Neutrophil (primary cell): ENCODE measurements around the gene RANGRF.

ENCODE experiments used
- H3K27ac ChIP-seq: fragments of 200-600 bp; sonication (generic); 2 replicates; pipeline ENCODE4 v1.5.1; 2016; ENCODE audit warnings: mild to moderate bottlenecking, moderate library complexity
- H3K27me3 ChIP-seq: fragments of 200-600 bp; sonication (generic); 2 replicates; pipeline ENCODE4 v1.6.0; 2016; ENCODE audit warnings: mild to moderate bottlenecking
- H3K36me3 ChIP-seq: fragments of 200-600 bp; sonication (generic); 2 replicates; pipeline ENCODE4 v1.5.1; 2017
- H3K4me1 ChIP-seq, 2 experiments: fragments of 200-600 bp in 1 of 2; sonication (generic) in 1 of 2; 1 replicate in 1 of 2; 2 replicates in 1 of 2; pipeline versions ENCODE4 v1.5.1 to v1.6.1; 2013 to 2016; ENCODE audit warnings: low read depth in 1 of 2, low read length in 1 of 2, mild to moderate bottlenecking in 1 of 2, moderate library complexity in 1 of 2; ENCODE audit not compliant: control insufficient read depth in 1 of 2, insufficient read depth in 1 of 2
- H3K4me3 ChIP-seq, 2 experiments: fragments of 200-600 bp in 1 of 2; sonication (generic) in 1 of 2; 1 replicate in 1 of 2; 2 replicates in 1 of 2; pipeline ENCODE4 v1.5.1; 2013 to 2016; ENCODE audit warnings: low read depth in 1 of 2, low read length in 1 of 2, mild to moderate bottlenecking in 1 of 2, moderate library complexity in 1 of 2
- H3K9me3 ChIP-seq: fragments of 200-600 bp; sonication (generic); 2 replicates; pipeline ENCODE4 v1.5.1; 2016
- TF ChIP-seq, protein P1 (sequence below): fragments of 200-600 bp; sonication (generic); IDR thresholded peaks from 2 replicates; pipeline ENCODE4 v1.5.1; 2016; ENCODE audit warnings: antibody characterized with exemption

The RANGRF gene

DNA sequence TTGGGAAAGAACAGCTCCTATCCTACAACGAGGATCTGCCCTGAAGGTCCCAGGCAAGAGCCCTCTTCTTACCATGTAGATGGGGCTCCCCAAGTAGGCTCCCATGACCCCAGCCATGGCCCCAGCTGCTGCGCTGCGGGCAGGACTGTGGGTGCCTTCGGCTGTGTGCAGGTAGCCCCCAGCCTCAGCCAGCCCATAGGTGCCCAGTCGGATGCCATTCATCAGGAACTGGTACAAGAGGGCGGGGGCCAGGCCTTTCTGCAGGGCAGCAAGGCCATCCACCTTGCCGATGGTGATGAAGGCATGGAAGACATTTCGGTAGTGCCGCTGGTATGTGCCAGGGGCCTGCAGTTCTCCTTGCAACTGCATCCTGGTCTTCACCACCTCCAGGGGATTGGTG, 5.9 kb downstream of the RANGRF start:
- Histone ChIP-seq H3K27ac (peak overlapping the region; percentile 93), H3K4me1 (peaks cover 29 to 33% of the 10 kb centered on the region in 2 experiments), H3K9me3 (no peaks in the 10 kb centered on the region), H3K27me3 (no peaks in the 10 kb centered on the region), H3K4me3 (peak overlapping the region; percentile 74 to 89), H3K36me3 (no peaks in the 10 kb centered on the region)
- TF ChIP-seq, protein P1, sequence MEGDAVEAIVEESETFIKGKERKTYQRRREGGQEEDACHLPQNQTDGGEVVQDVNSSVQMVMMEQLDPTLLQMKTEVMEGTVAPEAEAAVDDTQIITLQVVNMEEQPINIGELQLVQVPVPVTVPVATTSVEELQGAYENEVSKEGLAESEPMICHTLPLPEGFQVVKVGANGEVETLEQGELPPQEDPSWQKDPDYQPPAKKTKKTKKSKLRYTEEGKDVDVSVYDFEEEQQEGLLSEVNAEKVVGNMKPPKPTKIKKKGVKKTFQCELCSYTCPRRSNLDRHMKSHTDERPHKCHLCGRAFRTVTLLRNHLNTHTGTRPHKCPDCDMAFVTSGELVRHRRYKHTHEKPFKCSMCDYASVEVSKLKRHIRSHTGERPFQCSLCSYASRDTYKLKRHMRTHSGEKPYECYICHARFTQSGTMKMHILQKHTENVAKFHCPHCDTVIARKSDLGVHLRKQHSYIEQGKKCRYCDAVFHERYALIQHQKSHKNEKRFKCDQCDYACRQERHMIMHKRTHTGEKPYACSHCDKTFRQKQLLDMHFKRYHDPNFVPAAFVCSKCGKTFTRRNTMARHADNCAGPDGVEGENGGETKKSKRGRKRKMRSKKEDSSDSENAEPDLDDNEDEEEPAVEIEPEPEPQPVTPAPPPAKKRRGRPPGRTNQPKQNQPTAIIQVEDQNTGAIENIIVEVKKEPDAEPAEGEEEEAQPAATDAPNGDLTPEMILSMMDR: no peak

- H3K4me3 ChIP-seq: peak overlapping the region; percentile 74 to 89
- no peaks in the 10 kb centered on the region for H3K36me3 ChIP-seq
- no peaks in the 10 kb centered on the region for H3K27me3 ChIP-seq
- peak overlapping the region; percentile 93 for H3K27ac ChIP-seq
- TF ChIP-seq, protein P1: no peak
- H3K4me1 ChIP-seq: peaks cover 27 to 30% of the 10 kb centered on the region in 2 experiments
- no peaks in the 10 kb centered on the region for H3K9me3 ChIP-seq
These were observed 6.4 kb downstream of the RANGRF start for GRCh38 chr17:8294814-8295316.

DNA sequence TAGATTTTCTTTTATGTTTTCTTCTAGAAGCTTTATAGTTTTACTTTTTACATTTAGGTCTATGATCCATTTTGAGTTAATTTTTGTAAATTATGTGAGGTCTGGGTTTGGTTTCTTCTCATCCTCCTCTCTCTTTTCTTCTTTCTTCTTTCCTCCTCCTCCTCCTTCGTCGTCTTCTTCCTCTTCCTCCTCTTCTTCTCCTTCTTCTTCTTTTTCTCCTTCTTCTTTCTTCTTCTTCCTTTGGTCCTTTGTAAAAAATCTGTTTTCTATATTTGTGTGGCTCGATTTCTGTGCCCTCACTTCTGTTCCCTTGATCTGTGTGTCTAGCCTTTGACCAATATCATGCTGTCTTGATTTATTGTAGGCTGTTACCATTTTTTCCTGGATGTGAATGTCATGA, 11.8 kb downstream of the RANGRF start:
- TF ChIP-seq, protein P1: no peak
- Histone ChIP-seq H3K36me3 (no peaks in the 10 kb centered on the region), H3K27me3 (no peaks in the 10 kb centered on the region), H3K9me3 (no peaks in the 10 kb centered on the region), H3K4me1 (peaks cover 12 to 14% of the 10 kb centered on the region in 2 experiments), H3K4me3 (no peak overlapping the region), H3K27ac (no peak overlapping the region)

- Histone ChIP-seq H3K4me1 (peaks cover 10 to 12% of the 10 kb centered on the region in 2 experiments), H3K9me3 (no peaks in the 10 kb centered on the region), H3K27ac (no peak overlapping the region), H3K36me3 (no peaks in the 10 kb centered on the region), H3K27me3 (no peaks in the 10 kb centered on the region), H3K4me3 (no peak overlapping the region)
- TF ChIP-seq, protein P1: peak; percentile 86
These were observed 12.3 kb downstream of the RANGRF start for GRCh38 chr17:8300627-8301242.

DNA sequence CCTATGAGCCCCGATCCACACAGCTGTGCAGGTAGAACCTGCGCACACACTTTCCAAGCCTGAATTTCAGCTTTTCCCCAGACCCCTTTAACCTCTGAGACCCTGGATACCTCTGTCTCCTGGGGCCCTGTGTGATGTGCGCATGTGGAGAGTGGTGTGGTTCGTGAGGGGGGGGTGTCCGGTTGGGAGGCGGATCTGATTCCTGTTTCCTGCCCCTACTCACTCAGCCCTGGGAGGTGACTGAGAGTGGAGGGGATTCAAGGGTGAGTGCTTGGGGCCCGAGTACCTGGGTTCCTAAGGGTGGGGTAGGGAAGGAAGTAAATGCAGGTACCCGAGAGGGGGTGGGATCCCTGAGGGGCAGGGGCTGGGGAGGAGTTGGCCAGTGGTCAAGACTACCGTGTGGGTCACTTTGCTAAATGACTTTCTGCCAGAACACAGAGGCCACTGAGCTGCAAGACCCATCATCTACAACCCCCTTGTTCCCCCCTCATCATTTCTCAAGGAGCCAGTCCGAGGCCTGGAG, 22.2 kb downstream of the RANGRF start:
- H3K4me3 ChIP-seq: no peak overlapping the region
- H3K9me3 ChIP-seq: no peaks in the 10 kb centered on the region
- no peaks in the 10 kb centered on the region for H3K36me3 ChIP-seq
- TF ChIP-seq, protein P1: no peak
- no peaks in the 10 kb centered on the region for H3K4me1 ChIP-seq
- no peak overlapping the region for H3K27ac ChIP-seq
- H3K27me3 ChIP-seq: peaks cover 44% of the 10 kb centered on the region
